ENCODE data around the gene TAOK1. TPM values are rescaled to one million over a fixed set of nuclear protein-coding genes. Genes with fewer than 3 reads are reported as not detected.
A peak's percentile ranks its signal among the peaks of the same experiment; 100 is the strongest.

The TAOK1 gene
- total RNA-seq, 1 donor from 2014 or later, result 32.1 TPM

GRCh38 chr17:29565643-29566472 is 175.7 kb downstream of the TAOK1 start:
- Histone ChIP-seq H3K4me3 (ENCODE audit: low read depth, low read length) (peak overlapping the region; percentile 61), H3K27me3 (ENCODE audit: control insufficient read depth, insufficient read depth, low read length) (no peaks in the 10 kb centered on the region), H3K36me3 (ENCODE audit: control insufficient read depth, insufficient read depth, low read length) (peaks cover 1% of the 10 kb centered on the region)
- FAIRE-seq (no peak), DNase-seq (ENCODE audit: low read depth) (peak; percentile 29)
- TF ChIP-seq CTCF (IDR thresholded peaks at IDR 0.05; ENCODE audit: insufficient read depth, low read length, severe bottlenecking), result peak; percentile 31

- FAIRE-seq (no peak), DNase-seq (ENCODE audit: low read depth) (peak; percentile 46)
- Histone ChIP-seq H3K36me3 (ENCODE audit: control insufficient read depth, insufficient read depth, low read length) (no peaks in the 10 kb centered on the region), H3K27me3 (ENCODE audit: control insufficient read depth, insufficient read depth, low read length) (no peaks in the 10 kb centered on the region), H3K4me3 (ENCODE audit: low read depth, low read length) (peak within 1 kb of the TSS; percentile 61)
- no peak for TF ChIP-seq CTCF (IDR thresholded peaks at IDR 0.05; ENCODE audit: insufficient read depth, low read length, severe bottlenecking)
Observed at GRCh38 chr17:29566473-29567303, 176.5 kb downstream of the TAOK1 start, which contains the start of gene ABHD15. TSS of gene ABHD15 (minus strand) at chr17:29567037. CDS start at chr17:29566966, 71 bp downstream.

- no peak for TF ChIP-seq CTCF (IDR thresholded peaks at IDR 0.05; ENCODE audit: insufficient read depth, low read length, severe bottlenecking)
- Histone ChIP-seq H3K4me3 (ENCODE audit: low read depth, low read length) (peak overlapping the region; percentile 61), H3K36me3 (ENCODE audit: control insufficient read depth, insufficient read depth, low read length) (no peaks in the 10 kb centered on the region), H3K27me3 (ENCODE audit: control insufficient read depth, insufficient read depth, low read length) (no peaks in the 10 kb centered on the region)
- DNase-seq (ENCODE audit: low read depth) (no peak), FAIRE-seq (no peak)
Observed at GRCh38 chr17:29567304-29567553, 177.1 kb downstream of the TAOK1 start.

GRCh38 chr17:29567554-29568330 is 177.6 kb downstream of the TAOK1 start:
- H3K27me3 ChIP-seq (ENCODE audit: control insufficient read depth, insufficient read depth, low read length), result no peaks in the 10 kb centered on the region
- TF ChIP-seq CTCF (IDR thresholded peaks at IDR 0.05; ENCODE audit: insufficient read depth, low read length, severe bottlenecking), result peak; percentile 42
- H3K36me3 ChIP-seq (ENCODE audit: control insufficient read depth, insufficient read depth, low read length), result no peaks in the 10 kb centered on the region
- peak overlapping the region; percentile 61 for H3K4me3 ChIP-seq (ENCODE audit: low read depth, low read length)
- no peak for FAIRE-seq
- no peak for DNase-seq (ENCODE audit: low read depth)

- peak; percentile 46 for DNase-seq (ENCODE audit: low read depth)
- FAIRE-seq, result no peak
- TF ChIP-seq CTCF (IDR thresholded peaks at IDR 0.05; ENCODE audit: insufficient read depth, low read length, severe bottlenecking), result no peak
- Histone ChIP-seq H3K4me3 (ENCODE audit: low read depth, low read length) (peak within 1 kb of the TSS; percentile 61), H3K36me3 (ENCODE audit: control insufficient read depth, insufficient read depth, low read length) (peaks cover 1% of the 10 kb centered on the region), H3K27me3 (ENCODE audit: control insufficient read depth, insufficient read depth, low read length) (no peaks in the 10 kb centered on the region)
Observed at GRCh38 chr17:29568331-29569244, 178.4 kb downstream of the TAOK1 start, which contains the start of gene TP53I13. TSS of gene TP53I13 (plus strand) at chr17:29568701. CDS start at chr17:29568759, 58 bp downstream.

Data from bronchial epithelial cell (primary cell).